Activated CD8-positive, alpha-beta memory T cell treated with anti-CD3 and anti-CD28 coated beads, Interleukin-2, amount 50 U/mL, for 48 hours (primary cell): Measurements from ENCODE around the gene CS.
"Not testable (repeated sequence)": the region's sequence is repeated elsewhere in the genome, so short reads cannot be mapped to it uniquely, and the experiment has no call there.

Experiments used
- DNase-seq: peaks from one replicate; pipeline ENCODE4 v3.0.0-alpha.2; 2020

The CS gene

DNA sequence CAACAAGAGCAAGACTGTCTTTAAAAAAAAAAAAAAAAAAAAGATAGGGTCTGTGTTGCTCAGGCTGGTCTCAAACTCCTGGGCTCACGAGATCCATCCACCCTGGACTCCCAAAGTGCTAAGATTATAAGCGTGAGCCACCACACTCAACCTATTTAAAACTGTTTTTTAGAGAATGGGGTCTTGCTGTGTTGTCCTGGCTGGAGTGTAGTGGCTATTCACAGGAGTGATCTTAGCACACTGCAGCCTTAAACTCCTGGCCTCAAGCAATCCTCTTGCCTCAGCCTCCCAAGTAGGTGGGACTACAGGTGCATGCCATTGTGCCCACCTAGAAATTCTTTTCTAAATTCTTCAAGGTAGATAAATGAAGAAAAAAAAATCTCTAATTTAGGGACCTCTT is 25.8 kb downstream of the CS start:
- DNase-seq, result no peak

DNA sequence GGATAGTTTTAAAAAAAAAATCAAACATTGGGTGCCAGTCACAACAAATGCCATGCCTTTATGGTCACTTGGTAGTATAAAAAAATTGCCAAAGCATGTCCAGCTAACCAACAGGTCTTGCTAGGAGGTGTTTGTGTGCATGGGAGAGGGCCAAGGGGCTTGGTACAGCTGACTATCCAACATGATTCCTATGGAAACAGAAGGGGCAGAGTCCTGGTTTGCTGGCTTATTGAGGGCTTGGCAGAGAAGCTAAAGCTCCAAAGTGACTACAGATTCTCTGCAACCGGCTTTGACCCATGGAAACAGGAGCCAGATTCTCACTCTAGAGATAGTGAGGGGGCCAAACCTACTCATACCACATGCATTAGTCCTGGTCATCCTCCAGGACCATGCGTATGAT is 27.7 kb downstream of the CS start:
- DNase-seq, result not testable (repeated sequence)

DNA sequence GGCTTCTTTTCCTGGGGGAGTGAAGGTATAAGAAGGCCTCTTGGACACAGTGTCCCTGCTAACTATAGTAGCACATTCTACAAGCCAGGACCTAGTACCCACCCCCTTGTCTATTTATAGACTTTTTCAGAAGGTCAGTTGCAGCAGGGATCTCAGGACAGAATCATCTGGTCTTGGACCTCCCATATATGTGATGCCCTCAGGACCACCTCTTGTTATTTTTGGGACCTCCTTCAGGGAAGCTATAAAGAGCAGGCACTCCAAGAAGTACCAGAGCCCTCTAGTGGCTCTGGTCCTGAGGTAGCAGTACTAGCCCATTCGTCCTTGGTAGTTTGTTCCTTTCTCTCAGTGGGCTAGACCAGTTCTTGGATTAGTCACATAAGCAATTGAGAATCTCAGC is 29.1 kb downstream of the CS start:
- DNase-seq, result no peak

DNA sequence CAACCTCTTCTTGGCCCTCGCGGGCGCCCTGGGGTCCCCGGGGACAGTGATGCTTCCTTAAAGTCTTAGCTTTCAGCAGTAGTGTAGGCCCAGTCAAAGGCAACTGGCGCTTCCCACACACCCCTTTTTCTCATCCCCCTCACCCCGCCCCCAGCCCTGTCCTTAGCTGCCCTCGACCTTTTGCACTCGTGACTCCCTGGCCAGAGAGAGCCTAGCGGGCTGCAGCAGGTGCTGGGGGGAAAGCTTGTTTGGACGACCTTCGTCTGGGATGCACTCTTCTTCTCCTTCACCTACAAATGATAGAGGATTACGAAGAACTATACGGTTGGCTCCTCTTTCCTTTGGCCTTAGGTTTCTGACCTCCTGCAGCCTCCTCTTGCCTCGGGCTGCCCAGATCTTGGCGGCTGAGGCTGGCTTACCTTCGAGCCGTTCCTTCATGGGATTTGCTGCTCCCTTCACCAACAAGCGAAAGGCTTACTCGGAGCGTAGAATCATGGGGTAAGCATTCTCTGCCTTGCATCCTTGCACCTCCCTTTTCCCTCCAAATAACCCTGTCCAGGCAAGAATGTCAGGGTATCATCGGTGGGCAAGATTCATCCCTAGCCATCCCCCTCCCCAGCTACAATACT is 32.6 kb downstream of the CS start:
- no peak for DNase-seq

DNA sequence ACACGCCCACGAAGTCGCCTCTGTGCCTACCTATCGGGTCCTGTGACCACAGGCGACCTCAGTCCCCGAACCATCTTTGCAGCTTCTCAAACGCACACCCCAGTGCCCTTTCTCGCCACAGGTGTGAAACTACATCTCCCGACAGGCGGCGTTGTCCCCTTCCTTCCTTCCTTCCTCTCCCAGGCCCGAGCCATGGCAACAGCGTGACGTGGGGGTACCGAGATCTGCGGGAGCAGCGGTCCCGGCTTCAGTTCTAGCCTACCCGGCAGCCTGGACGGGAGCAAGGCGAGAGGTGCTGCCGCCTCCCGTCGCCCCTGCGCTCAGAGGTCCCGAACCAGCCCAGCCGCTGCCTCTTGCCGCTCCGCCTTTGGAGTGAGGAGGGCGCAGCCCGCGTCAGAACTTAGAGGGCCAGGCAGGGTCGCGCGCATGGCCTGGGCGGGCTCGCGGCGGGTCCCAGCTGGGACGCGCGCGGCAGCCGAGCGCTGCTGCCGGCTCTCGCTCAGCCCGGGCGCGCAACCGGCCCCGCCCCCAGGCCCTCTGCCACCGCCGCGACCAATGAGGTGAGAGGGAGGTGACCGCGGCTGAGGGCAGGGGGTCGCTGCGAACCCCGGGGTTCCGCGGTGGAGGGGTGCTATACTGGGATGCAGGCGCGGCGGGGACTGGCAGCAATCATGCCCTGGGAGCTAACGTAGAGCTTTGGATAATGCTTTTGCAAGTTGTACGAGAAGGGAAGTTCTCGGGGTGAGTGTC is 33.3 kb downstream of the CS start, which contains the start of gene COQ10A:
COQ10A (plus strand) TSS at position 250 of the 750 bp plus-strand sequence; CDS start at position 427, 177 bp downstream.
- DNase-seq, result peak; percentile 90

DNA sequence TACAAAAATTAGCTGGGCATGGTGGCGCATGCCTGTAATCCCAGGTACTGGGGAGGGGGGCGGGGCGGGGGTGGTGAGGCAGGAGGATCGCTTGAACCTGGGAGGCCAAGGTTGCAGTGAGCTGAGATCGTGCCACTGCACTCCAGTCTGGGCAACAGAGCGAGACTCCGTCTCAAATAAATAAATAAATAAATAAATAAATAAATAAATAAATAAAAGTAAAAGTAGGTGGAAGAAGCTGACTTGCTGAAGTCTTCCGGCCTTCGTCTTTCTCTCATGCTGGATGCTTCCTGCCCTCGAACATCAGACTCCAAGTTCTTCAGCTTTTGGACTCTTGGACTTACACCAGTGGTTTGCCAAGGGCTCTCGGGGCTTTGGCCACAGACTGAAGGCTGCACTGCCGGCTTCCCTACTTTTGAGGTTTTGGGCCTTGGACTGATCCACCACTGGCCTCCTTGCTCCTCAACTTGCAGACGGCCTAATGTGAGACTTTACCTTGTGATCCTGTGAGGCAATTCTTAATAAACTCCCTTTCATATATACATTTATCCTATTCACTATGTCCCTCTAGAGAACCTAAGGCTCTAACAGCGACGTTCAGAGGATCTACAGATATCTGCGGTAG is 34.0 kb downstream of the CS start:
- DNase-seq, result not testable (repeated sequence)

DNA sequence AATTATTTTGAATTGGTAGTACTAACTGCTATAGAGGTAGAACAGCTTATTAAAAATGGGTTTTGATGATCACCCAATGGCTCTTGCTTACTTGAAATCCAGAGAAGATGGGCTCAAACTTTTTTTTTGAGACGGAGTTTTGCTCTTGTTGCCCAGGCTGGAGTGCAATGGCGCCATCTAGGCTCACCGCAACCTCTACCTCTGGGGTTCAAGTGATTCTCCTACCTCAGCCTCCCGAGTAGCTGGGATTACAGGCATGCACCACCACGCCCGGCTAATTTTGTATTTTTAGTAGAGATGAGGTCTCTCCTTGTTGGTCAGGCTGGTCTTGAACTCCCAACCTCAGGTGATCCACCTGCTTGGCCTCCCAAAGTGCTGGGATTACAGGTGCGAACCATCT is 37.2 kb downstream of the CS start:
- not testable (repeated sequence) for DNase-seq

DNA sequence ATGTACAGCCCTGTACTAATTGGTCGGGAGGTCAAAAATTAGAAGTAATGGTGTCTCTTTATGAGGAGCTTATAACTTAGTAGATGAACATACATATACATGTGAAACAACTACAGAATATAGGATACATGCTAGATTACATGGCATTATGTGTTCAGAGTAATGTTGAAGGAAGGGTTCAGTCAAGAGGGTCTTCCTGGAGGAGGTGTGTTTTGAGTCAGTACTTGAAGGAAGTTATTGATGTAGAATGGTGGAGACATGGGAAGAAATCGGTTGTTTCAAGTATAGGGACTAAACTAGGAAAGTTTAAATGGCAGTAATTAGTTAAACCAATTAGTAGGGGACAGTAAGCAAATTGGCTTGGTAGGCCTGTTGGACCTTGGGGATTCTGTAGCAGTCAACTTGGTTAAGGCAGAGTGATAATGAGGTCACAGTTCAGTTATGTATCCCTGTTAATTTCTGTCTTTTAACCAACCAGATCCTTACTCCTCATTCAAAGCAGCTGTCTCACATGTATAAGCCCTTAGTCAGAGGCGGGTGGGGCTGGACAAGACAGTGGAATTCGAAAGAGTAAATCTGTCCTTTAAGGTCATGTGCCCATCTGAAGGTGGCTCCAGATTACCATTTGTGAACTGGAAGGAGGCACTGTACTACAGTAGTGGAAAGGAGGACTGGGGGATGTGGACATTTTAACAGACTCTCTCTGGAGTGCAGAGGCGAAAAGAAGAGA is 38.5 kb downstream of the CS start:
- no peak for DNase-seq

DNA sequence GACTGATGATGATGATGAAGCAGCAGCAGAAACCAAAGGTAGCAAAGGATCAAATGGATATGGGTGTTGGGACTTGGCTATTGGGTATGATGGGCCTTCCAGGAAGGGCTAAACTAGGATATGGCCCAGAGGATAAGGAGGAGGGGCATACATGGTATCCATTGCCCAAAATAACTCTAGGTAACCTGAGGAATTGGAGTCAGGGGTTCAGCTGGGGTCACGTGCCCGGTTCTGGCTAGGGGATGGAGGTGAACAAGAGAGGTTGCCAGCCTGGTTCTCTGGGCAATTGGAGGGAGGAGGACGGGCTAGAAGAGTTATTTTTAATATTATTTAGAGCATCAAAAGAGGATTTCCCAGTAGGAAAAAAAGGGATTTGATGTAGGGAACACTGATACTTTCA is 39.2 kb downstream of the CS start:
- DNase-seq, result no peak

DNA sequence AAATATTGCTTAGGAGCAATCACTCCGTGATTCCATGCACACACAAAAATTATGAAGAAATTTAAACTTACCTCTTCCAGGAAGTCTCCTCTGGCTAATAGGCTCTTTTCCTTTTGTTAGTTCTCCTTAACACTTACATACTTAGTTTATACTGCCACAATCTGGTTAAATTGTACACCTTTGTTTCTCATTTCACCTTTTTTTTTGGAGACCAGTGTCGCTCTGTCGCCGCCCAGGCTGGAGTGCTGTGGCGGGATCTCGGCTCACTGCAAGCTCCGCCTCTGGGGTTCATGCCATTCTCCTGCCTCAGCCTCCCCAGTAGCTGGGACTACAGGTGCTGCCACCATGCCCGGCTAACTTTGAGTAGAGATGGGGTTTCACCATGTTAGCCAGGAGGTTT is 39.8 kb downstream of the CS start:
- DNase-seq, result no peak

DNA sequence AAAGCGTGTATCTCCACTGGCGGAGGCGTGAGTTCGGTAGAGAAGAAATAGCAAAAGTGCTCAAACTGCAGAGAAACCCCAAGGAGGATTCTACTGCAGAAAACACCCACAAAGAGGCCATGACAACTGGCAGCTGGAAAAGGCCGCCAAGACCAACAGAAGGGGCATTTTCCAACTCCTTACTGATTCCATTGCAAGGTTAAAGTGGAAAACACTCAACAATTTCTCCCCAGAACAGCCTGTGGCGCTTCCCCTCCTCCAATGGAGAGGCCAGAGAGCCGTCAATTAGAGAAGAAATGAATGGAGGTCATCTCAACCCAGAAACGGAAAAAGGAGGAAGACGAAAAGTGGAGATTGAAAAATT is 41.3 kb downstream of the CS start:
- no peak for DNase-seq

DNA sequence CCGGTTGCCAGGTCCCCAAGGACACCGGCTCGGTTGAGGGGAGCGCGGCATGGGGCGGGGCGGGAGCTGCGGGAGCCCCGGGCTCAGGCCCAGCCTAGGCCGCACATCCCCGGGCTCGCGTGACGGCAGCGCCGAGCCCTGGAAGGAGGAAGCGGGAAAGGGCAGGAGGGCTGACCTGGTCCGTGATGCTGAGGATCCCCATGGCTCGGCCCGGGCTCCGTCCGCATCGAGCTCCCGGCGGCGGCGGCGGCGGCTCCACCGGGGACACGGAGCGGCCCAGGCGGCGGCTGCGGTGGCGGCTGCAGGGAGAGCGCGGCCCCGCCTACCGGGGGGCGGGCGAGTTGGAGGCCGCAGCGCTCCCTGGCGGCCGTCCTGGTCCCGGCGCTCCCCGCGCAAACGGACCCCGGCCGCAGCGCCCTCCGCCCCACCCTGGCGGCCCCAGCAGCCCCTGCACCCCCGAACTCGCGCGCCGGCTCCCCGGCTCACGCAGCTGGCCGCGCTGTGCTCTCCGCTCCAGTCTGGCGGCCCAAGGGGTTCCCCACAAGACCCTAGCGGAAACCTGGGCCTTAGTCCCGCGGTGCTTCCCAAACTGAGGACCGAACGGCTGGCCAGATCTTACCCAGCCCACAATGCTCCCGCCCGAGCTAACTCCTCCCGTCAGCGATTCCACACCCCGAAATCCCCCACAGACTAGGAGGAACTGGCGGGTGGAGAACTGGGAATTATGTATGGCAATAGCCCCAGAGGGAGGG is 41.9 kb downstream of the CS start, which contains the start of gene ANKRD52:
ANKRD52 (minus strand) TSS at position 317 of the 752 bp plus-strand sequence; CDS start at position 202, 115 bp downstream.
- DNase-seq, result peak; percentile 90

DNA sequence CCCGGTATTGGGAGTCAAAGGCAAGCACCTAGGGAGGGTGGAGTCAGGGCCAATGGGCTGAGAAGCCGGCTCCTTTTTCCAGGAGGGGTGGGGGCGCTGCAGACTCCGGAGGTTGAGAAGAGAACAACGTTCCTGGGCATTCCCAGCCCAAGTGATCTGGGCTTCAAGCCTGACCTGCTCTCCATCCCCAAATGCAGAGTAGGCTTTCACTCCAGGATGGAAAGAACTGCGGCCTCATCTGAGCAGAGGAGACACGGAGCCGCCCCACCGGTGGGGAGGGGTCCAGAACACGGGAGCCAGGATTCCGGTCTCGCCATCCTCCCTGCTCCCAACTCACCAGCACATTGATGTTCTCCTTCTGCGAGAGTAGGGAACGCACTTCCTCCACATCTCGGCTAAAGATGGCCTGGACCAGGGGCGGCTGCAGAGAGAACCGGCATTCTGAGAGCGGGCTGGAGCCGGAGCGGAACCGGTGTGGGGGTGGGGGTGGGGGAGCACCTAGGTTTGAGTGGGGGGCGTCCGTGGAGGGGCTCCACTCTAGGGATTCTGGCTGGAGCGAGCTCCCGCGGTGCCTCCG is 42.6 kb downstream of the CS start:
- DNase-seq, result no peak

DNA sequence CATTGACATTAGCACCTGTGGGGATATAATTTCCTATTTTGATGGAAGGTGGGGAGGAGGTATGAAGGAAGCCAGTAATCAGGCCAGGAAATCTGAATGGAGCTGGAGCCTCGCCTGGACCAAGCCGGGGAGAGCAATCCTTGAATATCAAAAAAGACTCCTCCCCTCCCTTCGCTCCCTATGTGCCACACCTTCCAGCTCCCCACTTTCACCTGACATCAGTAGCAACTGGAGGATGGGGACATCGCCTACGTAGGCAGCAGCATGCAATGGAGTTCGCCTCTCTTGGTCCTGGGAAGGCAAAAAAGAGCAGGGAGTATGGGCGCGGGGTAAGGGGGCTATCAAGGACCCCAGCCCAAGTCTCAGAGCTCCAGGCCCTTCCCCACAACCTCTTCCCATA is 43.1 kb downstream of the CS start:
- DNase-seq, result no peak

DNA sequence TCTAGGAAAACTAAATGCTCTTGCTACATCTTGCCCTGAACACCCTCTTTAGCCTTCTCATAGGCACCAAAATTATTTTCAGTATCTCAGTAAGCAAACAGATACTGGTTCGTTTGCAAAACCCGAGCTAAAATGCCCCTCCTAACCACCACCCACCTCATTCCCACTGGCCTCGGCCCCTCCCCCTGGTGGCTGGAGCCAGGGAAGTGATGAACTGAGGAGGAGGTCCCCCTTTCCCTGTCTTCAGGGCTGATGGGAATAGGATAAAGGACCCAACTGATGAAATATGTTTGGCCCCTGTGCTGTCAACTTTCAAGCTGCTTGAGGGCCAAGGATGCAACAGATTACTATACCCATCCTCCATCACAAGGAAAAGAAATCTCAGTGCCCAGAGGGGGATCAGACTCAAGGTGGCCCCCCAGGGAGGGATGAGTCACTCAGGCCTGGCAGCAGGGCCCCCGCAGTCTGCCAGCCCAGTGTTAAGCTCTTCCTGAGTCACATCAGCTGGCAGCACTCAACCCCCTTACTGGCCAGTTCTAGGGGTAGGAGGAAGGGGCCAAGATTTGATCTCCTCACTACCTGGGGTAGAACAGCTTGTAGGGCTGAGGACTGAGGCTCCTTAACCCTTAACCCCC is 43.7 kb downstream of the CS start:
- DNase-seq, result no peak

DNA sequence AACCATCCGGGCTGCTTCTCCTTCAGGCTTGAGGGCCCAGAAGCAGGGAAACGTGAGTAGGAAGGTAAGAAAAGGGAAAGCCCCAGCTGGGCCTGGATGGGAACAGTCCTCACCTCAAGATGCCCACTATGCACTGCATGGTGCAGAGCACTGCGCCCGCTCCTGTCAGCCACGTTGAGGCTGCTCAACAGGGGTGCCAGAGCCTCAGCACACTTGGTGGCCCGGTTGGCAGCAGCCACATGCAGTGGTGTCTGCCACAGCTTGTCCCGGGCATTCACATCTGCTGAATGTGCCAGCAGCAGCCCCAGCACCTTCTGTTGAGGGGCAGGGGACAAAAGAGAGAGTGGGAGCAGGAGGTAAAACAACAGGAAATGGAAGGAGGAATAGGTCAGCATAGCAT is 44.5 kb downstream of the CS start:
- no peak for DNase-seq

DNA sequence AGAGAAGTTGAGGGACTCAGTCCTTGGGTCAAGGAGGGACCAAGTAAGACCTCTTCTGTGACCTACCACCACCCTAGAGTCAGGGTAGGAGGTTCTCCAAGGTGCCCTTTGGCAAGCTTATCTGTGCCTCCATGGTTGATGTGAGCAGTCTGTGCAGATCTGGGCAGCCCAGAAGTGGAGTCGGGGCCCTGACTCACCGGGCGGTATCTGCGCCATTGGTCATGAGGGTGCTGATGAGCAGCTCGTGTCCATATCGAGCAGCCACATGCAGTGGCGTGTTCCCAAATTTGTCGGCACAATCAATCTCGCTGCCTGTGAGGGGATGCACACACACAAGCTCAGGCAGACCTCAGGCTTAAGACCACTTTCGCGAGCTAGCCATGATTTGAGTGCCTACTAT is 47.0 kb downstream of the CS start:
- no peak for DNase-seq

DNA sequence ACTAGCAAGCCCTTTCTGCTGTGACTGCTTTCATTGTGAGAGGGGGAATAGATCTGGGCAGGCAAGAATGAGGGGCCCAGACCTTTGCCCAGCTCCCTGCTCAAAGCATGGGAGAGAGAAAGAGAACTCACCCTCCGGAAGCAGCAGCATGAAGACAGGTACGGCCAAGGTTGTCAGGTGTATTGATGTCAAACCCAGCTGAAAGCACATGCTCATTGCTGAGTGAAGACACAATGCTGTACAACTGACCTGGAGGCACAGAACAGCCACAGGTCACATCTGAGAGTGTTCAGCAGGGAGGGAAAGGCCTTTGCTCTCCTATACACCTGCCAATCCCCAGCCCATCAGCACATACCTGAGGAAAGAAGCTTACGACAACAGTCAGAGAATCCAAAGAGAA is 47.5 kb downstream of the CS start:
- no peak for DNase-seq

DNA sequence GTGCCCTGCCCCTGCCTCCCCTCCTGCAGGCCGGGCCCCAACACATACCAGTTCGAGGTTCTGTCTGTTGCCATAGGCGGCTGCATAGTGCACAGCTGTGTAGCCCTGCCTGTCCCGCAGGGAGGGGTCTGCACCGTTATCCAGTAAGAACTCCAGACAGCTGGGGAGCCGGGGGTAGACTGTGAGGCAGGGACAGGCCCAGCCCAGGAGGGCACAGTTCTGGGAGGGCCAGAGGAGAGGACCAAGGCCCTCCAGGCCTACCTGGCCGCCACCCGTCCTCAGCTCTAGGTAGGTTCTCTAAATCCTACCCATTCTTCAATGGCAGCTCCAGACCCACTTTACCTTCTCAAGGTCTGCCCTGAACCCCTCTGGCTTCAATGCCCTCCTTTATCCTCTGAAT is 51.4 kb downstream of the CS start:
- no peak for DNase-seq

DNA sequence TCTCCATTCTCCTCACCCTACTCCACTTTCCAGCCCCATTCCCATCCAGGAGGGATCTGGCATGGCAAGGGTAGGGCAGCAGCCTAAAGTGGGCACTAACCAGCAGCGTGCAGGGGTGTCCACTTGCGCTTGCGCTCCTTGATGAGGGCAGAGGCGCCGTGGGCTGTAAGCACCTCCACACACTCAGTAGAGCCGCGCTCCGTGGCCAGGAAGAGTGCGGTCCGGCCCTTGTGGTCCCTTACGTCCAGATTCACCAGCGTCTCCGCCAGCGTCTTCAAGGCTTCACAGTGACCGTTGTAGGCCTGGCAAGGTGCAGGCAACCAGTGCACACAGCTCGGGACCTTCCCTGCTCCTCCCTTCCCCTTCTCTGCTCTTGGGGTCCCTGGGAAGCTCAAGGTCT is 52.2 kb downstream of the CS start:
- DNase-seq, result no peak

DNA sequence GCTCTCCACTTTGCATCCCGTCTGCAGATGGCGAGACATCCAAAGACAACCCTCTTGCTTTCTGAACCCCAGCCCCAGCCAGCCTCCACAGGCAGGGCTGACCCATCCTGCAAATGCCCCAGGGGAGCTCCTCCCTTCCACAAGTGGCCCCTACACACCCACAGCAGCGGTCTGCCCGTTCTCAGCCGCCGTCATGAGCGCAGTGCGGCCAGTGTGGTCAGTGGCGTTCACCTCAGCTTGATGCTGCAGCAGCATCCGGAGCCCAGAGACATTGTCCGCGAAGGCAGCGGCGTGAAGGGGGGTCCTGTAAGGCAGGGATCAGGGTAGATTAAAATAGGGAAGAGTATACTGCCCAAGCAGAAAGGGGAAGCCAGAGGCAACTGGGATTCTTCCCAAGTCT is 55.6 kb downstream of the CS start:
- no peak for DNase-seq

DNA sequence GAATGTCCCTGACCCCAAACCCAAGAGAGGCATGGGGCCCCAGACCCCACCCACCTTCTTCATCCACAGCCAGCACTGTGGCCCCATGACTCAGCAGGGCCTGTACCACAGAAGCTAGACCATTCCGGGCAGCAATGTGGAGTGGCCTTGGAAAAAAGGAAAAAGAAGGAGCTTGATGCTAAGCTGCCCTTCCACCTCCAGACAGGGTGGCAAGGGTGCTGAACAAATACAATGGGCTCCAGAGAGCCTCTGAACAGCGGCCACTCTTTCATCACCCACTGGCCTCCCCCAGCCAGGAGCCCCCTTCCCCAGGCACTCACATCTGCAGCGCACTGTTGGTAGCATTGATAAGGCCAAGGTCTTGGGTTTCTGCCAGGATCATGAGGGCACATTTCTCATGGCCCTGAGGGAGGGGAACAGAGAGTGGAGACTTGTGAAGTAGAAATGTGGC is 56.4 kb downstream of the CS start:
- no peak for DNase-seq
